GM10266 (cell line): Measurements from ENCODE around the gene CBL.
A peak's percentile ranks its signal among the peaks of the same experiment; 100 is the strongest.

Source experiments
- DNase-seq: peaks from one replicate; pipeline ENCODE4 v3.0.0; 2012; ENCODE audit errors: extremely low spot score
- CTCF ChIP-seq: IDR thresholded peaks from 2 replicates; pipeline ENCODE4 v1.5.1; 2012; ENCODE audit warnings: mild to moderate bottlenecking, low read depth; ENCODE audit not compliant: control insufficient read depth, insufficient read depth; ENCODE audit errors: missing control alignments

The CBL gene

GRCh38 chr11:119305556-119306372 is 99.6 kb downstream of the CBL start:
- DNase-seq, result no peak
- no peak for TF ChIP-seq CTCF

DNA sequence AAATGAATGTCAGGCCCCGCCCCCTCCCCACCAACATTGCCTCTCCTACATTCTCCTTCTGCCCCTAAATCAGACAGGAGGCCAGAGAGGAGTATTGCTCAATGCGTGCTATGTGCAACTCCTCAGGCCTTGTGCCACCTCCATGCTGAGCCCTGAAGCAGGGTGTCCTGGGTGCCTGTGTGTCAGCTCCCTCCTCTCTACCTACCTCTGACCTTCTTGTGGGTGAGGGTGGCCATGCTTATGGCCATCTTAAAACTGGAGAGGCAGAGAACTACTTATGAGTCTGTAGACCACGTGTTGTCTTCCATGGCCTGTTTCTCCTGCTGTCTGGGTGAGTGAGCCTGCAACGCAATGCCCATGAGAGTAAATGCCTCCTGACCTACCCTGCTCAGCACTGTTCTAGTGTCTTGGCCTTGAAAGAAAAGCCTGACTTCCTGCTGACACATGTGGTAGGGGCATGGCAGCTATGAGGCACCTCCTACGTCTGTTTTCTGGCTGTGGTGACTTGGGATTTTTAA is 100.3 kb downstream of the CBL start:
- no peak for DNase-seq
- no peak for TF ChIP-seq CTCF

- TF ChIP-seq CTCF, result peak; percentile 14
- no peak for DNase-seq
Measured at GRCh38 chr11:119307219-119307618, 101.1 kb downstream of the CBL start.

GRCh38 chr11:119307974-119308373 is 101.8 kb downstream of the CBL start:
- no peak for DNase-seq
- no peak for TF ChIP-seq CTCF

DNA sequence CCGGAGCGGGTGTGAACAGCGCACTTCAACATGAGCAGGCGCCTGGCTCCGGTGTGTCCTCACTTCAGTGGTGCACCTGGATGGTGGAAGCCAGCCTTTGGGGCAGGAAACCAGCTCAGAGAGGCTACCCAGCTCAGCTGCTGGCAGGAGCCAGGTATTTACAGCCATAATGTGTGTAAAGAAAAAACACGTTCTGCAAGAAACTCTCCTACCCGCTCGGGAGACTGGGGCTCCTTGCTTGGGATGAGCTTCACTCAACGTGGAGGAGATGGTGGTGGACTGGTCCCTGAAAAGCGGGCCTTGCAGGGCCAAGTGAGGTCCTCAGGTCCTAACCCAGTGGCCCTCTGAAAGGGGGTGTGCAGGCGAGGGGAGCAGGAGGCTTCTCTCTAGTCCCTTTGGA is 103.3 kb downstream of the CBL start:
- no peak for TF ChIP-seq CTCF

DNA sequence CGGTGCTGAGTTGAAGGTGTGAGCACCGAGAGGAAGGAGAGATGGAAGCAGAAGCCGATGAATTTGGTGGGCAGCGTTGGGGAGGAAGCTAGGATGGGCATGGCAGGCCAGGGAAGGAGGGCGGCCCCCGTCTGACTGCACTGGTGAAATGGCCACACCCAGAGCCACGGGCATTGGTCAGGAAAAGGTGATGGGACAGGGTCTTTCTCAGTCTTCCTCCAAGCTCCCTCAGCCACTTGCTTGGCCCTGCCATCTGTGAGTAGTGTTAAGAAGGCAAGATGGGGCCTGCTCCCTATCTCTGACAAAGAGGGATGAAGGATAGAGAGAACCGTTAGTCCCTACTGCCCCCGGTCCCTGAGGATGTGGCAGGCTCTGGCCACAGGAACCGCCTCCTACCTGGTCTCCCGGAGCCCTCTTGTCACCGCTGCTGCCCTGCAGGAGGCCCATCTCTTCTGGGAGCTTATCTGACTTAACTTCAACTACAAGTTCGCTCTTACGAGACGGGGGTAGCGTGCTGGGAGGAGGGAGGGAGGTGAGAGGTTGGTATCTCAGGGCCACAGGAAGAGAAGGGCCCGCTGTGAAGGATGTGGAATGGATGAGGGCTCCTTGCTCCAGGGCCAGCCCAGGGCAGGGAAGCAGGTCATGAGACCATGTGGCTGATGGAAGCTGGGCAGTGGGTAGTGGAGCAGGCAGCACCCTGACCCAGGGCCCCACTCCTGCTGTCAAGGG is 104.0 kb downstream of the CBL start:
- TF ChIP-seq CTCF, result no peak
- no peak for DNase-seq

More for the DNA sequence above, 103.3 kb downstream of the CBL start:
- no peak for DNase-seq

GRCh38 chr11:119310682-119311052 is 104.5 kb downstream of the CBL start:
- no peak for TF ChIP-seq CTCF
- DNase-seq, result no peak
